Measurements from ENCODE around the gene BIN2. TPM values are rescaled to one million over a fixed set of nuclear protein-coding genes. Genes with fewer than 3 reads are reported as not detected.

Gene BIN2
- total and polyA plus RNA-seq, 2 of the 4 experiments (the other 2 are of a cell fraction) = not detected

DNA sequence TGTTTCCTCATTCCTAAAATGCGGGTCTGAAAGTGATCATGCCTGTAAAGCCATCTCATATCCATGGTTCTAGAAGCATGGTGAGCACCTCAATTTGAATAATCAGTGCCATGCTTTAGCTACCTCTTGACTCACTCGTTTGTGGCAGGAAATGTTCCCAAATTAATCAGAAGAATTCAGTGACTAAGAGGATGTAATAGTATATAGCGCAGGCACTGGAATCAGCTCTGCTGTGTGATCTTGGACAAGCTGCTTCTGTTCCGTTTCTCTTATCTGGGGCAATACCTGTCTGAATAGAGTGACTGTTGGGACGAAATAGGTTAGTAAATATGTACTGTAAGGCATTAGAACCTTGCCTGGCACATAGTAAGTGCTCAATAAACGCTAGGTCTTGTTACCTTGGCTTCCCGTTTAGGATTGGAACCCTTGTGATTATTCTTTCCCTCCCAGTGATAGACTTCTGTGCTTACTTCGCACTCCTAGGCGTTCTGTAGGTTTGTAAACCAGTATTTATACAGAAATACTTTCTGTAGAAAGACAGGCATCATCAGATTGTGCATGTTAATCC lies 52.9 kb downstream of the BIN2 start:
- dilution Hi-C loops (cut with HindIII; ENCODE audit: low sequenced_read_pairs, unreplicated experiment) = no loop called here
- Histone ChIP-seq H3K23ac (ENCODE audit: low read depth, low read length) (peak overlapping the region; percentile 90; the same call in 1 of the 2 replicates), H3K4me3 (ENCODE audit: insufficient read depth, low read depth, low read length) (peak overlapping the region; percentile 74), H3K9me3 (ENCODE audit: control insufficient read depth, insufficient read depth, low read length) (no peaks in the 10 kb centered on the region), H3K27ac (ENCODE audit: insufficient read depth, low read length) (peak overlapping the region; percentile 53), H2BK5ac (ENCODE audit: low read depth, low read length, poor library complexity, severe bottlenecking) (peak overlapping the region; percentile 88), H3K9me1 (ENCODE audit: insufficient read depth, low read length) (peaks cover 13% of the 10 kb centered on the region), H2BK120ac (ENCODE audit: low read depth, low read length) (peak overlapping the region; percentile 88), H3K4me2 (ENCODE audit: low read depth, low read length) (peak overlapping the region; percentile 86), H3K27me3 (ENCODE audit: control insufficient read depth, insufficient read depth, low read length) (no peaks in the 10 kb centered on the region), H2BK20ac (ENCODE audit: low read depth, low read length) (peak overlapping the region; percentile 94), H4K20me1 (ENCODE audit: insufficient read depth, low read length) (no peaks in the 10 kb centered on the region), H2AK9ac (replicated peaks; ENCODE audit: low read depth, low read length, poor library complexity) (peak overlapping the region; percentile 95), H2AK5ac (ENCODE audit: low read depth, low read length) (peak overlapping the region; percentile 83), H3K56ac (ENCODE audit: extremely low read depth, insufficient read depth, low read length) (peak overlapping the region; percentile 77), H3K14ac (replicated peaks; ENCODE audit: low read depth, low read length) (peak overlapping the region; percentile 90), H3K4me1 (ENCODE audit: control insufficient read depth, insufficient read depth, low read length) (peaks cover 3% of the 10 kb centered on the region; the same call in 1 of the 2 replicates), H4K8ac (ENCODE audit: low read depth in 2 of 2, low read length in 2 of 2) (peak overlapping the region; percentile 70 to 92), H3K36me3 (ENCODE audit: control insufficient read depth, insufficient read depth, low read length) (no peaks in the 10 kb centered on the region), H3K18ac (ENCODE audit: low read depth, low read length) (peak overlapping the region; percentile 68; the same call in 1 of the 2 replicates), H3K4ac (ENCODE audit: low read depth, low read length) (peak overlapping the region; percentile 90), H4K91ac (ENCODE audit: insufficient read depth, low read depth, low read length) (peak overlapping the region; percentile 83), H2BK15ac (ENCODE audit: low read depth, low read length) (peak overlapping the region; percentile 69), H3K9ac (ENCODE audit: low read depth, low read length) (peak overlapping the region; percentile 74), H4K5ac (ENCODE audit: low read depth, low read length) (peak overlapping the region; percentile 66), H3K79me1 (ENCODE audit: low read depth in 1 of 2, low read length in 2 of 2) (peaks cover 15 to 45% of the 10 kb centered on the region in 2 experiments), H2AFZ (replicated peaks; ENCODE audit: low read length, poor library complexity) (peak overlapping the region; percentile 88)
- BruUV-seq (replicated peaks) = no TSS peak
- ATAC-seq (ENCODE audit: low read depth) = peak; percentile 70
- ChIA-PET POLR2A (ENCODE audit: unreplicated experiment) (interaction anchor here (0.6 to 1.1 kb wide), 2 partner anchors 30 to 32 kb away, joined by 3 to 5 read pairs; partner anchors contain the start of gene DAZAP2), CTCF (interaction anchor here (2.7 kb wide), 1 partner anchor 70 kb away, joined by 19 read pairs; no protein-coding TSS in a partner anchor)
- TF ChIP-seq BHLHE40 (IDR thresholded peaks at IDR 0.05; ENCODE audit: low read depth, low read length) (no peak), FOS (IDR thresholded peaks at IDR 0.05; ENCODE audit: low read depth, low read length) (peak; percentile 44; the same call in 1 of the 2 replicates), MXI1 (IDR thresholded peaks at IDR 0.05; ENCODE audit: borderline replicate concordance, low read depth, low read length) (peak; percentile 84), RCOR1 (IDR thresholded peaks at IDR 0.05; ENCODE audit: insufficient replicate concordance, low read length) (no peak), POLR2A (IDR thresholded peaks at IDR 0.05; ENCODE audit: low read depth, low read length) (no peak), SMC3 (IDR thresholded peaks at IDR 0.05; ENCODE audit: low read depth, low read length) (no peak), CHD1 (IDR thresholded peaks at IDR 0.05; ENCODE audit: low read depth, low read length) (no peak)
- TF ChIP-seq, protein P1, sequence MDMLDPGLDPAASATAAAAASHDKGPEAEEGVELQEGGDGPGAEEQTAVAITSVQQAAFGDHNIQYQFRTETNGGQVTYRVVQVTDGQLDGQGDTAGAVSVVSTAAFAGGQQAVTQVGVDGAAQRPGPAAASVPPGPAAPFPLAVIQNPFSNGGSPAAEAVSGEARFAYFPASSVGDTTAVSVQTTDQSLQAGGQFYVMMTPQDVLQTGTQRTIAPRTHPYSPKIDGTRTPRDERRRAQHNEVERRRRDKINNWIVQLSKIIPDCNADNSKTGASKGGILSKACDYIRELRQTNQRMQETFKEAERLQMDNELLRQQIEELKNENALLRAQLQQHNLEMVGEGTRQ (IDR thresholded peaks at IDR 0.05; ENCODE audit: low read depth, low read length) = no peak
- TF ChIP-seq, protein P2, sequence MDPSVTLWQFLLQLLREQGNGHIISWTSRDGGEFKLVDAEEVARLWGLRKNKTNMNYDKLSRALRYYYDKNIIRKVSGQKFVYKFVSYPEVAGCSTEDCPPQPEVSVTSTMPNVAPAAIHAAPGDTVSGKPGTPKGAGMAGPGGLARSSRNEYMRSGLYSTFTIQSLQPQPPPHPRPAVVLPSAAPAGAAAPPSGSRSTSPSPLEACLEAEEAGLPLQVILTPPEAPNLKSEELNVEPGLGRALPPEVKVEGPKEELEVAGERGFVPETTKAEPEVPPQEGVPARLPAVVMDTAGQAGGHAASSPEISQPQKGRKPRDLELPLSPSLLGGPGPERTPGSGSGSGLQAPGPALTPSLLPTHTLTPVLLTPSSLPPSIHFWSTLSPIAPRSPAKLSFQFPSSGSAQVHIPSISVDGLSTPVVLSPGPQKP (IDR thresholded peaks at IDR 0.05; ENCODE audit: borderline replicate concordance, low read depth, low read length) = no peak
- in situ Hi-C loops (cut with MboI; ENCODE audit: low sequenced_read_pairs) = no loop called here
- DNase-seq = peak; percentile 86
- 0% methylated on average over 2 of the region's 9 CpGs; no CpG with 5 or more reads in 1 of the 2 experiments for WGBS, 2 experiments (ENCODE audit: extremely low coverage in 2 of 2, insufficient read length in 1 of 2)
- intact Hi-C loops (cut with micrococcal nuclease) = no loop called here

Data from IMR-90 (cell line).